Measurements from ENCODE around the gene CARD14. TPM values are rescaled to one million over a fixed set of nuclear protein-coding genes. Genes with fewer than 3 reads are reported as not detected.
A peak's percentile ranks its signal among the peaks of the same experiment; 100 is the strongest.

CARD14 gene
- total RNA-seq, 2 experiments from 2014 or later = not detected

- CTCF ChIA-PET = no interaction called here
These were observed 50.9 kb downstream of the CARD14 start for GRCh38 chr17:80220736-80221215.

GRCh38 chr17:80221351-80222105, 51.7 kb downstream of the CARD14 start:
- peaks cover 38% of the 10 kb centered on the region for H3K4me1 Mint-ChIP-seq (ENCODE audit: low read depth)
- peaks cover 51% of the 10 kb centered on the region for H3K36me3 Mint-ChIP-seq (ENCODE audit: low read depth)
- peak overlapping the region; percentile 86 for H3K4me3 Mint-ChIP-seq
- DNase-seq (peak in 1 of 14 experiments; percentile 23), ATAC-seq (ENCODE audit: poor library complexity) (no peak)
- peak overlapping the region; percentile 99 for H3K4me3 ChIP-seq (ENCODE audit: low read length)
- peaks cover 16% of the 10 kb centered on the region for H3K36me3 ChIP-seq (ENCODE audit: insufficient read depth, low read length)
- H3K9me3 ChIP-seq (ENCODE audit: control insufficient read depth in 1 of 2, insufficient read depth in 1 of 2, low read length in 2 of 2) = no peaks in the 10 kb centered on the region
- H3K27ac ChIP-seq (ENCODE audit: low read depth in 1 of 2, low read length in 2 of 2) = no peak overlapping the region
- H3K4me1 ChIP-seq (ENCODE audit: insufficient read depth, low read length) = peaks cover 42% of the 10 kb centered on the region
- H3K9me3 Mint-ChIP-seq = no peaks in the 10 kb centered on the region
- ChIA-PET CTCF (no interaction called here), POLR2A (no interaction called here)
- no peaks in the 10 kb centered on the region for H3K27me3 Mint-ChIP-seq
- H3K27me3 ChIP-seq (ENCODE audit: control insufficient read depth in 1 of 2, insufficient read depth in 2 of 2, low read length in 2 of 2) = no peaks in the 10 kb centered on the region
- peak overlapping the region; percentile 79 for H3K27ac Mint-ChIP-seq
- no peak for TF ChIP-seq CTCF (IDR thresholded peaks at IDR 0.05)
- intact Hi-C loops (cut with DNase I, micrococcal nuclease) = loop anchor here in 1 of 2 experiments (5.0 kb wide), 1 partner anchor 119 kb away; the partner anchor contains the start of gene GAA

More at GRCh38 chr17:80220736-80221215, 50.9 kb downstream of the CARD14 start:
- Histone ChIP-seq H3K27ac (ENCODE audit: low read depth in 1 of 2, low read length in 2 of 2) (peak overlapping the region in 1 of 2 donors; percentile 27), H3K36me3 (ENCODE audit: insufficient read depth, low read length) (peaks cover 21% of the 10 kb centered on the region), H3K27me3 (ENCODE audit: control insufficient read depth in 1 of 2, insufficient read depth in 2 of 2, low read length in 2 of 2) (no peaks in the 10 kb centered on the region), H3K9me3 (ENCODE audit: control insufficient read depth in 1 of 2, insufficient read depth in 1 of 2, low read length in 2 of 2) (no peaks in the 10 kb centered on the region), H3K4me3 (ENCODE audit: low read length) (peak overlapping the region; percentile 99), H3K4me1 (ENCODE audit: insufficient read depth, low read length) (peaks cover 45% of the 10 kb centered on the region)
- Mint-ChIP-seq H3K4me3 (peak overlapping the region; percentile 86), H3K36me3 (ENCODE audit: low read depth) (peaks cover 54% of the 10 kb centered on the region), H3K27ac (peak overlapping the region; percentile 79), H3K27me3 (no peaks in the 10 kb centered on the region), H3K4me1 (ENCODE audit: low read depth) (peaks cover 43% of the 10 kb centered on the region), H3K9me3 (no peaks in the 10 kb centered on the region)
- POLR2A ChIA-PET = interaction anchor here (1.2 kb wide), 1 partner anchor 40 kb away, joined by 3 read pairs; the partner anchor contains the start of gene RNF213
- TF ChIP-seq CTCF (IDR thresholded peaks at IDR 0.05) = no peak
- ATAC-seq (ENCODE audit: poor library complexity) (no peak), DNase-seq (peak in 7 of 14 experiments; percentile 4 to 57 (median 27))
- intact Hi-C loops (cut with DNase I, micrococcal nuclease) = loop anchor here in 1 of 2 experiments (5.0 kb wide), 1 partner anchor 118 kb away; the partner anchor contains the start of gene GAA

- peak overlapping the region; percentile 79 for H3K4me3 Mint-ChIP-seq
- DNase-seq (no peak), ATAC-seq (ENCODE audit: poor library complexity) (no peak)
- peak overlapping the region; percentile 65 for H3K27ac Mint-ChIP-seq
- H3K27me3 ChIP-seq (ENCODE audit: control insufficient read depth in 1 of 2, insufficient read depth in 2 of 2, low read length in 2 of 2) = no peaks in the 10 kb centered on the region
- no peaks in the 10 kb centered on the region for H3K9me3 Mint-ChIP-seq
- ChIA-PET CTCF (no interaction called here), POLR2A (no interaction called here)
- peaks cover 37% of the 10 kb centered on the region for H3K4me1 ChIP-seq (ENCODE audit: insufficient read depth, low read length)
- H3K27me3 Mint-ChIP-seq = no peaks in the 10 kb centered on the region
- H3K4me1 Mint-ChIP-seq (ENCODE audit: low read depth) = peaks cover 31% of the 10 kb centered on the region
- no peak overlapping the region for H3K27ac ChIP-seq (ENCODE audit: low read depth in 1 of 2, low read length in 2 of 2)
- H3K36me3 ChIP-seq (ENCODE audit: insufficient read depth, low read length) = peaks cover 9% of the 10 kb centered on the region
- TF ChIP-seq CTCF (IDR thresholded peaks at IDR 0.05) = no peak
- intact Hi-C loops (cut with DNase I, micrococcal nuclease) = loop anchor here in 1 of 2 experiments (5.0 kb wide), 1 partner anchor 120 kb away; the partner anchor contains the start of gene GAA
- H3K9me3 ChIP-seq (ENCODE audit: control insufficient read depth in 1 of 2, insufficient read depth in 1 of 2, low read length in 2 of 2) = no peaks in the 10 kb centered on the region
- no peak overlapping the region for H3K4me3 ChIP-seq (ENCODE audit: low read length)
- H3K36me3 Mint-ChIP-seq (ENCODE audit: low read depth) = peaks cover 53% of the 10 kb centered on the region
These were observed 52.7 kb downstream of the CARD14 start for GRCh38 chr17:80222376-80223141.
